K562 (cell line): ENCODE measurements around the gene KSR2. TPM values are rescaled to one million over a fixed set of nuclear protein-coding genes. Genes with fewer than 3 reads are reported as not detected.

Source experiments
- ATAC-seq: fragments of 200-7000 bp; cut with Tn5 transposase; 3 replicates; pipeline ENCODE4 v1.9.1; 2020; ENCODE audit warnings: moderate library complexity
- BruUV-seq: library from RNA; stranded (reverse); fragments of 400-500 nt; replicated peaks from 2 replicates; lab custom pipeline; 2021; lab: Mats Ljungman, UMichigan
- CTCF ChIA-PET: fragments of 300-600 bp; formaldehyde crosslinking; extraction: SDS; loops from one replicate; lab custom pipeline; 2021; ENCODE audit warnings: low intra/inter-chr PET ratio; lab: Yijun Ruan, JAX
- POLR2A ChIA-PET: fragments of 300-600, 350-650 bp; sonication (Branson Sonifier 250); formaldehyde crosslinking; extraction: SDS; loops from one replicate; lab custom pipeline; 2021; ENCODE audit warnings: antibody characterized with exemption, inconsistent platforms; lab: Yijun Ruan, JAX
- DNase-seq, 4 experiments: peaks; one replicate each; pipeline versions ENCODE4 v3.0.0 to v3.0.0-alpha.2; 2011 to 2018; ENCODE audit warnings: low spot score in 3 of 4, mixed read lengths in 3 of 4; ENCODE audit errors: extremely low read depth in 1 of 4
- FAIRE-seq: peaks from 2 replicates; lab custom pipeline; 2011; peaks lifted over from hg19 to GRCh38; lab: Jason Lieb, UNC
- H2AFZ ChIP-seq: 2 replicates; pipeline ENCODE4 v1.6.0; 2011; ENCODE audit warnings: low read depth, low read length, control low read depth, inconsistent platforms
- H3K27ac ChIP-seq: fragments of 200-600 bp; 3 replicates; pipeline ENCODE4 v1.8.0; 2011; ENCODE audit warnings: low read depth, mild to moderate bottlenecking, control low read depth, inconsistent platforms, low read length, moderate library complexity, mixed read lengths; ENCODE audit errors: extremely low read depth
- H3K27me3 ChIP-seq, 2 experiments: fragments of 300-600 bp in 1 of 2; 2 replicates in 1 of 2; 3 replicates in 1 of 2; pipeline versions ENCODE4 v1.6.0 to v1.8.0; 2011; ENCODE audit warnings: inconsistent platforms in 2 of 2, low read length in 2 of 2, mild to moderate bottlenecking in 1 of 2, mixed read lengths in 1 of 2, moderate library complexity in 1 of 2; ENCODE audit not compliant: control insufficient read depth in 2 of 2, insufficient read depth in 2 of 2
- H3K36me3 ChIP-seq: fragments of 300-600 bp; 3 replicates; pipeline ENCODE4 v1.8.0; 2011; ENCODE audit warnings: mild to moderate bottlenecking, low read length, inconsistent platforms; ENCODE audit not compliant: control insufficient read depth, insufficient read depth
- H3K4me1 ChIP-seq, 2 experiments: fragments of 200-600 bp in 1 of 2; replicated peaks in 1 of 2; 2 replicates in 1 of 2; 3 replicates in 1 of 2; pipeline versions ENCODE4 v1.5.1 to v1.8.0; 2011; ENCODE audit warnings: inconsistent platforms in 2 of 2, low read length in 2 of 2, mild to moderate bottlenecking in 1 of 2, mixed read lengths in 1 of 2, moderate library complexity in 1 of 2; ENCODE audit not compliant: control insufficient read depth in 2 of 2, insufficient read depth in 2 of 2
- H3K4me2 ChIP-seq: 2 replicates; pipeline ENCODE4 v1.6.1; 2011; ENCODE audit warnings: low read length, control low read depth, inconsistent platforms, mixed read lengths; ENCODE audit not compliant: insufficient read depth
- H3K4me3 ChIP-seq: fragments of 200-600 bp; sonication (generic), shearing (Covaris generic); 2 replicates; pipeline ENCODE4 v1.5.1; 2016; ENCODE audit warnings: control low read depth, inconsistent platforms
- H3K79me2 ChIP-seq: fragments of 200-600 bp; 3 replicates; pipeline ENCODE4 v1.8.0; 2011; ENCODE audit warnings: low read length, inconsistent platforms; ENCODE audit not compliant: control insufficient read depth, insufficient read depth
- H3K9ac ChIP-seq, 2 experiments: 2 replicates each; pipeline versions ENCODE4 v1.6.0 to v1.6.1; 2011; ENCODE audit warnings: low read depth in 2 of 2, low read length in 2 of 2, control low read depth in 1 of 2, inconsistent platforms in 1 of 2, mild to moderate bottlenecking in 1 of 2, mixed read lengths in 1 of 2; ENCODE audit not compliant: insufficient read depth in 1 of 2
- H3K9me1 ChIP-seq: one replicate; pipeline ENCODE4 v1.6.0; 2011; ENCODE audit warnings: inconsistent platforms, mild to moderate bottlenecking, low read length, moderate library complexity; ENCODE audit not compliant: control insufficient read depth, insufficient read depth
- H3K9me3 ChIP-seq: replicated peaks from 2 replicates; pipeline ENCODE4 v1.5.1; 2011; ENCODE audit warnings: low read depth, low read length, inconsistent platforms; ENCODE audit not compliant: control insufficient read depth, insufficient read depth
- H4K20me1 ChIP-seq: replicated peaks from 2 replicates; pipeline ENCODE4 v1.6.1; 2011; ENCODE audit warnings: low read length, inconsistent platforms, mixed read lengths; ENCODE audit not compliant: control insufficient read depth, insufficient read depth
- AFF1 ChIP-seq, 2 experiments: fragments of 450-650 bp; IDR thresholded peaks; 2 replicates each; pipeline ENCODE4 v1.6.1; 2018; ENCODE audit warnings: mild to moderate bottlenecking in 2 of 2, low read depth in 1 of 2; ENCODE audit not compliant: partially characterized antibody in 2 of 2
- ATF7 ChIP-seq: fragments of 450-650 bp; IDR thresholded peaks from 2 replicates; pipeline ENCODE4 v1.7.1; 2014; ENCODE audit warnings: mild to moderate bottlenecking, moderate library complexity
- CHD4 ChIP-seq: fragments of 200-600 bp; sonication (generic); IDR thresholded peaks from 3 replicates; pipeline ENCODE4 v1.6.1; 2012; ENCODE audit warnings: low read depth, mild to moderate bottlenecking, mixed read lengths, low read length, inconsistent platforms; ENCODE audit not compliant: insufficient read depth, insufficient replicate concordance, poor library complexity, severe bottlenecking
- ELF2 ChIP-seq: fragments of 250-450 bp; sonication (Bioruptor Pico); IDR thresholded peaks from 2 replicates; pipeline ENCODE4 v1.5.0; 2021; ENCODE audit warnings: mild to moderate bottlenecking
- GTF2E2 ChIP-seq: fragments of 200-800 bp; sonication (Bioruptor generic); IDR thresholded peaks from 2 replicates; pipeline ENCODE4 v1.6.1; 2016; ENCODE audit warnings: missing genetic modification characterization, missing compliant biosample characterization
- KLF1 ChIP-seq: fragments of 450-650 bp; IDR thresholded peaks from 2 replicates; pipeline ENCODE4 v1.6.1; 2016; ENCODE audit warnings: missing genetic modification characterization, missing compliant biosample characterization
- NFRKB ChIP-seq: fragments of 450-650 bp; IDR thresholded peaks from 2 replicates; pipeline ENCODE4 v1.6.1; 2016; ENCODE audit warnings: low read depth
- POLR2A ChIP-seq: fragments of 450-650 bp; conservative IDR thresholded peaks from 2 replicates; pipeline ENCODE4 v1.6.1; 2016
- RBM25 ChIP-seq: fragments of 200-400 bp; formaldehyde crosslinking; IDR thresholded peaks from 2 replicates; pipeline ENCODE4 v1.6.1; 2018; ENCODE audit warnings: low read length, low read depth, moderate library complexity; ENCODE audit not compliant: severe bottlenecking
- RFX1 ChIP-seq: fragments of 450-650 bp; IDR thresholded peaks from 2 replicates; pipeline ENCODE4 v1.6.1; 2016; ENCODE audit warnings: mild to moderate bottlenecking, moderate library complexity
- SAFB2 ChIP-seq: fragments of 200-400 bp; formaldehyde crosslinking; IDR thresholded peaks from 2 replicates; pipeline ENCODE4 v1.6.1; 2018; ENCODE audit warnings: borderline replicate concordance, low read length, low read depth, moderate library complexity; ENCODE audit not compliant: severe bottlenecking
- SMARCC2 ChIP-seq: fragments of 450-650 bp; IDR thresholded peaks from 2 replicates; pipeline ENCODE4 v1.6.1; 2017; ENCODE audit warnings: antibody characterized with exemption, moderate library complexity, mild to moderate bottlenecking, low read depth
- SP2 ChIP-seq: IDR thresholded peaks from 2 replicates; pipeline ENCODE4 v1.6.1; 2011; ENCODE audit warnings: mild to moderate bottlenecking, low read depth, low read length, moderate library complexity; ENCODE audit not compliant: poor library complexity, severe bottlenecking; ENCODE audit errors: extremely low read depth
- WGBS: fragments of 100-300 bp; shearing (Covaris generic); methylation state at CpG from one replicate; pipeline ENCODE4 v1.1.6; 2016; ENCODE audit warnings: low coverage, mixed read lengths; ENCODE audit not compliant: insufficient coverage; ENCODE audit errors: missing lambda C conversion rate; 5-methylcytosine and 5-hydroxymethylcytosine counted together
- in situ Hi-C: fragments of 300-500 bp; cut with MboI; formaldehyde crosslinking; loops from 4 replicates; pipeline ENCODE4 v1.15.0; 2018; ENCODE audit warnings: inconsistent platforms, mixed read lengths
- intact Hi-C: fragments of 100-400 bp; cut with micrococcal nuclease; formaldehyde crosslinking; loops from 2 replicates; pipeline ENCODE4 v1.14.2; 2022
- polyA plus RNA-seq, 8 experiments: library from polyadenylated mRNA; depleted of rRNA in 4 of 8; stranded (reverse) in 5 of 8; unstranded in 3 of 8; fragments of >200 nt; fragmentation: Nextera tagmentation in 2 of 8; fragmentation: Illumina TruSeq in 1 of 8; extraction: Ambion mirVana in 2 of 8; extraction: Trizol in 1 of 8; gene quantifications; 2 replicates each; pipeline versions ENCODE4 v1.2.1 to v1.2.3, GENCODE V29; 2011 to 2014; ENCODE audit warnings: inconsistent platforms in 1 of 8, missing spikeins in 1 of 8
- total RNA-seq, 7 experiments: library from RNA; depleted of rRNA in 6 of 7; stranded (reverse); fragments of >200 nt in 6 of 7; fragmentation: Illumina TruSeq in 2 of 7; extraction: Trizol in 2 of 7; gene quantifications; 2 replicates each; pipeline versions ENCODE4 v1.2.1 to v1.2.3, GENCODE V29; 2011 to 2021; ENCODE audit warnings: low replicate concordance in 1 of 7

KSR2 gene
- total and polyA plus RNA-seq, 9 of the 15 experiments (the other 6 are each of a cell fraction or from before 2014, with no cell fraction given), result not detected

- Histone ChIP-seq H3K9me3 (no peaks in the 10 kb centered on the region), H3K27me3 (no peaks in the 10 kb centered on the region), H2AFZ (no peak overlapping the region), H4K20me1 (no peaks in the 10 kb centered on the region), H3K79me2 (no peaks in the 10 kb centered on the region), H3K4me3 (no peak overlapping the region), H3K27ac (no peak overlapping the region), H3K36me3 (no peaks in the 10 kb centered on the region), H3K4me1 (no peaks in the 10 kb centered on the region), H3K9ac (no peak overlapping the region), H3K9me1 (no peaks in the 10 kb centered on the region), H3K4me2 (no peak overlapping the region)
- peak; percentile 61 for TF ChIP-seq RBM25
- TF ChIP-seq SAFB2, result no peak
- ChIA-PET CTCF (no interaction called here), POLR2A (no interaction called here)
- 0% methylated on average over 8 of the region's 8 CpGs for WGBS
- in situ Hi-C loops, result no loop called here
- BruUV-seq, result no TSS peak
- no peak for ATAC-seq
- FAIRE-seq, result no peak
- intact Hi-C loops, result no loop called here
- DNase-seq, result no peak
Measured at GRCh38 chr12:117494833-117495655, 473.7 kb downstream of the KSR2 start.

- Histone ChIP-seq H3K9me1 (no peaks in the 10 kb centered on the region), H3K4me3 (no peak overlapping the region), H2AFZ (no peak overlapping the region), H3K27me3 (no peaks in the 10 kb centered on the region), H3K27ac (no peak overlapping the region), H3K36me3 (no peaks in the 10 kb centered on the region), H3K4me1 (no peaks in the 10 kb centered on the region), H3K9me3 (no peaks in the 10 kb centered on the region), H3K4me2 (no peak overlapping the region), H4K20me1 (no peaks in the 10 kb centered on the region), H3K9ac (no peak overlapping the region), H3K79me2 (no peaks in the 10 kb centered on the region)
- ChIA-PET POLR2A (no interaction called here), CTCF (no interaction called here)
- in situ Hi-C loops (no loop called here), intact Hi-C loops (no loop called here)
- WGBS, result 0% methylated on average over 7 of the region's 7 CpGs
- BruUV-seq, result no TSS peak
- ATAC-seq (no peak), DNase-seq (no peak), FAIRE-seq (no peak)
- TF ChIP-seq GTF2E2, result no peak
- TF ChIP-seq KLF1 (tag), result no peak
- TF ChIP-seq POLR2A, result no peak
- no peak for TF ChIP-seq AFF1 (IDR thresholded peaks at IDR 0.05; ENCODE audit: low read depth in 1 of 2, partially characterized antibody in 2 of 2)
- TF ChIP-seq CHD4, result no peak
- TF ChIP-seq NFRKB, result no peak
- TF ChIP-seq SMARCC2, result no peak
- TF ChIP-seq SP2, result no peak
- TF ChIP-seq ATF7, result no peak
- TF ChIP-seq ELF2 (CRISPR knock-in tag), result no peak
- TF ChIP-seq RFX1, result no peak
Measured at GRCh38 chr12:117491711-117492110, 477.1 kb downstream of the KSR2 start.
